Progenitor cell of endocrine pancreas (in vitro differentiated cells): ENCODE data around the gene ACKR2. TPM values are rescaled to one million over a fixed set of nuclear protein-coding genes. Genes with fewer than 3 reads are reported as not detected.

Experiments
- DNase-seq: peaks from one replicate; pipeline ENCODE4 v3.0.0; 2021; ENCODE audit warnings: low spot score; ENCODE audit not compliant: unreplicated experiment
- H3K27ac Mint-ChIP-seq: 2 replicates; pipeline ENCODE4 v1.8.0; 2021; ENCODE audit warnings: mild to moderate bottlenecking, moderate library complexity, mixed read lengths
- H3K27me3 Mint-ChIP-seq: 2 replicates; pipeline ENCODE4 v1.8.0; 2021; ENCODE audit warnings: mixed read lengths
- H3K36me3 Mint-ChIP-seq: 2 replicates; pipeline ENCODE4 v1.8.0; 2022; ENCODE audit warnings: mixed read lengths; ENCODE audit not compliant: insufficient read depth
- H3K4me1 Mint-ChIP-seq: 2 replicates; pipeline ENCODE4 v1.8.0; 2021; ENCODE audit warnings: low read depth, mixed read lengths
- H3K4me3 Mint-ChIP-seq: 2 replicates; pipeline ENCODE4 v1.8.0; 2021; ENCODE audit warnings: low read depth, mild to moderate bottlenecking, moderate library complexity, mixed read lengths
- H3K9me3 Mint-ChIP-seq: 2 replicates; pipeline ENCODE4 v1.8.0; 2021; ENCODE audit warnings: low read depth, mixed read lengths
- total RNA-seq: library from RNA; stranded (reverse); gene quantifications from 2 replicates; pipeline ENCODE4 v1.2.1, GENCODE V29; 2021
- TF ChIP-seq, protein P1 (sequence below): fragments of 200-600 bp; sonication (generic); IDR thresholded peaks from one replicate; pipeline ENCODE4 v1.5.0; 2021; ENCODE audit warnings: antibody characterized with exemption, mild to moderate bottlenecking; ENCODE audit not compliant: unreplicated experiment

The ACKR2 gene
- total RNA-seq, 1 donor from 2014 or later: 0.60 TPM

GRCh38 chr3:42892807-42893206, 83.6 kb downstream of the ACKR2 start:
- peaks cover 4% of the 10 kb centered on the region for H3K9me3 Mint-ChIP-seq
- H3K4me3 Mint-ChIP-seq: no peak overlapping the region
- H3K4me1 Mint-ChIP-seq: peaks cover 34% of the 10 kb centered on the region
- H3K27ac Mint-ChIP-seq: no peak overlapping the region
- DNase-seq: no peak
- no peaks in the 10 kb centered on the region for H3K27me3 Mint-ChIP-seq
- TF ChIP-seq, protein P1, sequence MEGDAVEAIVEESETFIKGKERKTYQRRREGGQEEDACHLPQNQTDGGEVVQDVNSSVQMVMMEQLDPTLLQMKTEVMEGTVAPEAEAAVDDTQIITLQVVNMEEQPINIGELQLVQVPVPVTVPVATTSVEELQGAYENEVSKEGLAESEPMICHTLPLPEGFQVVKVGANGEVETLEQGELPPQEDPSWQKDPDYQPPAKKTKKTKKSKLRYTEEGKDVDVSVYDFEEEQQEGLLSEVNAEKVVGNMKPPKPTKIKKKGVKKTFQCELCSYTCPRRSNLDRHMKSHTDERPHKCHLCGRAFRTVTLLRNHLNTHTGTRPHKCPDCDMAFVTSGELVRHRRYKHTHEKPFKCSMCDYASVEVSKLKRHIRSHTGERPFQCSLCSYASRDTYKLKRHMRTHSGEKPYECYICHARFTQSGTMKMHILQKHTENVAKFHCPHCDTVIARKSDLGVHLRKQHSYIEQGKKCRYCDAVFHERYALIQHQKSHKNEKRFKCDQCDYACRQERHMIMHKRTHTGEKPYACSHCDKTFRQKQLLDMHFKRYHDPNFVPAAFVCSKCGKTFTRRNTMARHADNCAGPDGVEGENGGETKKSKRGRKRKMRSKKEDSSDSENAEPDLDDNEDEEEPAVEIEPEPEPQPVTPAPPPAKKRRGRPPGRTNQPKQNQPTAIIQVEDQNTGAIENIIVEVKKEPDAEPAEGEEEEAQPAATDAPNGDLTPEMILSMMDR: no peak
- H3K36me3 Mint-ChIP-seq: no peaks in the 10 kb centered on the region

- peaks cover 30% of the 10 kb centered on the region for H3K4me1 Mint-ChIP-seq
- H3K27ac Mint-ChIP-seq: no peak overlapping the region
- H3K4me3 Mint-ChIP-seq: no peak overlapping the region
- no peaks in the 10 kb centered on the region for H3K27me3 Mint-ChIP-seq
- no peaks in the 10 kb centered on the region for H3K36me3 Mint-ChIP-seq
- TF ChIP-seq, protein P1: no peak
- DNase-seq: no peak
- peaks cover 4% of the 10 kb centered on the region for H3K9me3 Mint-ChIP-seq
Measured at GRCh38 chr3:42894698-42895579, 85.7 kb downstream of the ACKR2 start.

DNA sequence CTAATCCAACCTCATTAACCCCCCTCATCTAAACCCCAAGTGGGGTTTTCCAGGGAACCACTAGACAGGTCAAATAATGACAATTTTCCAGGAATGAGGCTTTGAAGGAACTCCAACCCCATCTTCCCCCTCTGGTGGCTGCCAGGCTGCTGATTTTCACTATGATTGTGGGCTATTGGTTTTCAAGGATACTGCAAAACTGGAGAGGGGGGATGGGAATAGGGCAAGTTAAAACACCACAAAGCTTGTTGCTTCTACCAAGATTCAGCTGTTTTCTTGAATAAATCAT, 86.3 kb downstream of the ACKR2 start:
- TF ChIP-seq, protein P1: no peak
- H3K27me3 Mint-ChIP-seq: no peaks in the 10 kb centered on the region
- H3K27ac Mint-ChIP-seq: no peak overlapping the region

GRCh38 chr3:42898896-42899675, 89.8 kb downstream of the ACKR2 start:
- no peak for DNase-seq
- Mint-ChIP-seq H3K36me3 (peaks cover 1% of the 10 kb centered on the region), H3K4me1 (peaks cover 15% of the 10 kb centered on the region), H3K4me3 (no peak overlapping the region), H3K27me3 (no peaks in the 10 kb centered on the region), H3K27ac (no peak overlapping the region), H3K9me3 (peaks cover 14% of the 10 kb centered on the region)
- TF ChIP-seq, protein P1: no peak

More for the DNA sequence above, 86.3 kb downstream of the ACKR2 start:
- Mint-ChIP-seq H3K4me3 (no peak overlapping the region), H3K4me1 (peaks cover 24% of the 10 kb centered on the region), H3K36me3 (peaks cover under 1% of the 10 kb centered on the region), H3K9me3 (peaks cover 5% of the 10 kb centered on the region)
- no peak for DNase-seq

GRCh38 chr3:42900226-42901072, 91.2 kb downstream of the ACKR2 start:
- Mint-ChIP-seq H3K4me3 (no peak overlapping the region), H3K27ac (no peak overlapping the region), H3K36me3 (peaks cover 3% of the 10 kb centered on the region), H3K9me3 (peaks cover 24% of the 10 kb centered on the region), H3K27me3 (no peaks in the 10 kb centered on the region), H3K4me1 (peaks cover 7% of the 10 kb centered on the region)
- TF ChIP-seq, protein P1: no peak
- DNase-seq: no peak
